ENCODE measurements around the gene BCDIN3D.

- TF ChIP-seq CTCF (IDR thresholded peaks at IDR 0.05) (no peak), ZFX (IDR thresholded peaks at IDR 0.05; ENCODE audit: borderline replicate concordance) (no peak)
These were observed 31.8 kb downstream of the BCDIN3D start for GRCh38 chr12:49811136-49811535.
